Stimulated activated memory B cell treated with anti-CD40 and anti-IgM and Interleukin-4, amounts not matched to agents 10 μg/mL and 1 μg/mL and 100 μg/mL, for 72 hours (primary cell): ENCODE data around the gene ZNF320.
A peak's percentile ranks its signal among the peaks of the same experiment; 100 is the strongest.
"Not testable (repeated sequence)": the region's sequence is repeated elsewhere in the genome, so short reads cannot be mapped to it uniquely, and the experiment has no call there.

ENCODE experiments used
- ATAC-seq: fragments of 150-1000 bp; cut with Tn5 transposase; 2 replicates; pipeline ENCODE4 v1.10.0; 2021
- H3K27ac Mint-ChIP-seq: one replicate; pipeline ENCODE4 v1.8.0; 2022; ENCODE audit warnings: mild to moderate bottlenecking, mixed read lengths
- H3K27me3 Mint-ChIP-seq: one replicate; pipeline ENCODE4 v1.8.0; 2022; ENCODE audit warnings: mixed read lengths
- H3K36me3 Mint-ChIP-seq: one replicate; pipeline ENCODE4 v1.8.0; 2022; ENCODE audit warnings: mixed read lengths
- H3K4me1 Mint-ChIP-seq: one replicate; pipeline ENCODE4 v1.8.0; 2022; ENCODE audit warnings: mixed read lengths
- H3K4me3 Mint-ChIP-seq: one replicate; pipeline ENCODE4 v1.8.0; 2022; ENCODE audit warnings: mild to moderate bottlenecking, moderate library complexity, mixed read lengths
- H3K9me3 Mint-ChIP-seq: one replicate; pipeline ENCODE4 v1.8.0; 2022; ENCODE audit warnings: mixed read lengths

ZNF320 gene

DNA sequence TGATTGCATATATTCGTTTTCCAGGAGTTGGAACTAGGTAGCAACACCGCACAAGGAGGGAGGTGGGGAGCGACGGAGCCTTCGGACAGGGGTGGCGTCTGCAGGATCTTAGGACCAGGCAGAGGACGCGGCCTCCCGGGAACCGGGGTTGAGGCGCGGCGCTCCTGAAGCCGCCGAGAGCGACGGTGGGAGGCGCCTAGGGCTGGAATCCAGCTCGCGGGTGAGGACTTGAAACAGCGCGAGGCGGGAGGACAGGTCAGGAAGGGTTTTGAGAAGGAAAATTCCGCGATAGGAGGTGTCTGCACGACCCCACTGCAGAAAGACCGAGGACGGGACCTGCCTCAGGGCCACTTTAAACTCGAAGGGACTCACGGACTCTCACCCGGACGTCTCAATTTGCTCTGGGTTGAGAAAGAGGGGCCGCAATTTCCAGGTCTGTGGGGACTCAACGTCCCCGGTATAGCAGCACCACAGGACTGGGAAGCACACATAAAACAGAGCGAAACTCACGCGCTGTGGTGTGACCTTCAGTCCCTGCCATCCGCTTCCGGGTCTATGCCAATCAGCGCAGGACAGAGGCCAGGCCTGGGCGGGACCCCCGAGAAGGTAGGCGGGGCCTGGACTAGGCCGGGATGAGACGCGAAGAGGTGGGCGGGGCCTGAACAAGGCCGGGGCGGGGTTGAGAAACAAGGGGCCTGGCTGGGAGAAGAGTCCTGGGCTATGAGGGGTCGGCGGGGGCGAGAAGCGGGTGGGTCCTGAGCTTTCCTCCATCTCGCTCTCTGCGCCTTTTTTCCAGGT, at the start of gene ZNF320:
Gene ZNF320, minus strand, starts transcription at position 498 of the 798 bp plus-strand sequence. CDS start 7,380 bp downstream, outside the sequence.
- peak; percentile 100 for ATAC-seq
- Mint-ChIP-seq H3K4me3 (peak within 1 kb of the TSS; percentile 95), H3K36me3 (peaks cover 30% of the 10 kb centered on the region), H3K27ac (peak within 1 kb of the TSS; percentile 93), H3K9me3 (peaks cover 3% of the 10 kb centered on the region), H3K4me1 (peaks cover 33% of the 10 kb centered on the region), H3K27me3 (no peaks in the 10 kb centered on the region)

DNA sequence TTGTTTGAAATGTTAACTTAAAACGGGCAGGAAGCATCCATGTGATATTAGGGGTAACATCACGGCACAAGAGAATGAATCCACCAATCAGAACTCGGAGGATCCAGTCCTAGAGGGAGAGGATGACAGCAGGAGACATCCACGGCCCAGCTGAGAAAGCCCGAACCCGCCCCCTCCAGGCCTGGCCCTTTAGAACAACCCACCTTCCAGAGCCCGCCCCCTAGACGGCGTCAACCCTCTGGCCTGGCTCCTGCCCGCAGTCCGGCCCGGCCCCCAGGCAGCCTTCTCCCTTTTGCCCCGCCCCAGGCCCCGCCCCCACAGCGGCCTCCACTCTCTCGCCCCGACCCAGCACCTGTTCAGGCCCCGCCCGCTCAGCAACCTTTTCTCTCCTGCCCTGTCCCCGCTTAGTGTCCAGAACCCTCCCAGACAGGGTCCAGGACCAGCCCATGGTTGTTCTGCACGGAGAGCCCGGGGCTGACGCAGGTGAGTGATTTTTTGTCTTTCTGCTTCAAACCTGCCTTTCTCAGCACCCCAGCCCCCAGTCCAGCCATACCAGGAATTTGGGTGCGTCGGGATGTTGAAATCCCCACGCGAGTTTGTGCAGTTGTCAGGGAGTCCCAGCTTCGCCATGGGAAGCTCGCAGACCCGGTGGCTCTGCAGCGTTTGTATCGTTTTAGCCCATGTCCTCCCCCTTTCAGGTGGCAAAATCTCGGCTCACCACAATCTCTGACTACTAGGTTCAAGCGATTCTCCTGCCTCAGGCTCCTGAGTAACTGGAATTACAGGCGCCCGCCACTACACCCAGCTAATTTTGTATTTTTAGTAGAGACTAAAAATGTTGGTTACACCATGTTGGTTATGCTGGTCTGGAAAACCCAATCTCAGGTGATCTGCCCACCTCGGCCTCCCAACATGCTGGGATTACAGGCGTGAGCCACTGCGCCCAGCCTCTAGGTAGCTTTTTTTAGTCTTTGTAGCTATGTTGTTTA, 49.2 kb upstream of the ZNF320 start:
- Mint-ChIP-seq H3K4me3 (no peak overlapping the region), H3K27me3 (no peaks in the 10 kb centered on the region), H3K27ac (no peak overlapping the region), H3K9me3 (peaks cover 16% of the 10 kb centered on the region), H3K4me1 (peaks cover 5% of the 10 kb centered on the region), H3K36me3 (peaks cover 24% of the 10 kb centered on the region)
- no peak for ATAC-seq

DNA sequence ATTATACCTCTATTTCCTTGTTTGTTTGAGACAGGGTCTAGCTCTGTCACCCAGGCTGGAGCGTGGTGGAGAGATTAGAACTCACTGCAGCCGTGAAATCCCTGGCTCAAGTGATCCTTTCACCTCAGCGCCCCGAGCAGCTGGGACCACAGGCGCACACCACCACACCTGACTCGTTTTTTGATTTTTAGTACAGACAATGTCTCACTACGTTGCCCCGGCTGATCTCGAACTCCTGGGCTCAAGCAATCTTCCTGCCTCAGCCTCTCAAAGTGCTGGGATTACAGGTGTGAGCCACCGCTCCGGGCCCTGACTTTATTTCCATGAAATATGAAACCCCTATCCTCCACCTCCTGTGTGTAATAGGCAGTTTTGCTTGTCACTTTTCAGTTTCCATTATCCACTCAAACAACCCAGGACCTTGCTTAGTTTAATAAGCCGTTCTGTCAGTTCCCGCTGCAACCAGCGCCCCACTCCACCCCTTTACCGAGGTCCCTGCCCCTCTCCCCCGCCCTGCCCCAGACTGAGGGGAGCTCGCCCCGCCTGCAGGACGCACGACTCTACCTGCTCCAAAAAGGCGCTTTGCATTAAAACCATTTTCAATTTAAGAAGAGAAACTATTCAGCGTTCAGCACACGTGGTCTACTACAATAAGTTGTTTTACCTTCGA, 48.4 kb upstream of the ZNF320 start:
- Mint-ChIP-seq H3K9me3 (peaks cover 14% of the 10 kb centered on the region), H3K27ac (no peak overlapping the region), H3K4me3 (no peak overlapping the region), H3K36me3 (peaks cover 16% of the 10 kb centered on the region), H3K4me1 (peaks cover 13% of the 10 kb centered on the region), H3K27me3 (no peaks in the 10 kb centered on the region)
- no peak for ATAC-seq

DNA sequence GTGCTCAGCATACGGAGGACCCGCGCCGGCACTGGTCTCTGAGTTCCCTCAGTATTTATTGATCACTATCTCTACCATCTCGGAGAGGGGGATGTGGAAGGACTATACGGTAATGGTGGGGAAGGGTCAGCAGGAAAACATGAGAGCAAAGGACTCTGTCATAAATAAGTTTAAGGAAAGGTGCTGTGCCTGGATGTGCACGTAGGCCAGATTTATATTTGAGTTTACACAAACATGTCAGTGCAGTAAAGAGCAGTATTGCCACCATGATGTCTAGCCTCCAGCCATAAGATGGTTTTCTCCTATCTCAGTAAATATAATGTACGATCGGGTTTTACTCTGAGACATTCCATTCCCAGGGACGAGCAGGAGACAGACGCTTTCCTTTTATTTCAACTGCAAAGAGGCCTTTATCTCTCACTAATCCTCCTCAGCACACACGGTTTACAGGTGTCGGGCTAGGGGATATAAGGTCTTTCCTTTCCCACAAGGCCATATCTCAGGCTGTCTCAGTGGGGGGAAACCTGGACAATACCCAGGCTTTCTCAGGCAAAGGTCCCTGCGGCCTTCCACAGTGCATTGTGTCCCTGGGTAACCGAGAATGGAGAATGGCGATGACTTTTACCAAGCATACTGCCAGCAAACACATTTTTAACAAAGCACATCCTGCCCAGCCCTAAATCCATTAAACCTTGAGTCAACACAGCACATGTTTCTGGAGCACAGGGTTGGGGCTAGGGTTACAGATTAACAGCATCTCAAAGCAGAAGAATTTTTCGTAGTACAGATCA, 47.5 kb upstream of the ZNF320 start:
- H3K4me1 Mint-ChIP-seq: peaks cover 14% of the 10 kb centered on the region
- not testable (repeated sequence) for H3K9me3 Mint-ChIP-seq, H3K27ac Mint-ChIP-seq, H3K27me3 Mint-ChIP-seq, H3K4me3 Mint-ChIP-seq, ATAC-seq, H3K36me3 Mint-ChIP-seq

DNA sequence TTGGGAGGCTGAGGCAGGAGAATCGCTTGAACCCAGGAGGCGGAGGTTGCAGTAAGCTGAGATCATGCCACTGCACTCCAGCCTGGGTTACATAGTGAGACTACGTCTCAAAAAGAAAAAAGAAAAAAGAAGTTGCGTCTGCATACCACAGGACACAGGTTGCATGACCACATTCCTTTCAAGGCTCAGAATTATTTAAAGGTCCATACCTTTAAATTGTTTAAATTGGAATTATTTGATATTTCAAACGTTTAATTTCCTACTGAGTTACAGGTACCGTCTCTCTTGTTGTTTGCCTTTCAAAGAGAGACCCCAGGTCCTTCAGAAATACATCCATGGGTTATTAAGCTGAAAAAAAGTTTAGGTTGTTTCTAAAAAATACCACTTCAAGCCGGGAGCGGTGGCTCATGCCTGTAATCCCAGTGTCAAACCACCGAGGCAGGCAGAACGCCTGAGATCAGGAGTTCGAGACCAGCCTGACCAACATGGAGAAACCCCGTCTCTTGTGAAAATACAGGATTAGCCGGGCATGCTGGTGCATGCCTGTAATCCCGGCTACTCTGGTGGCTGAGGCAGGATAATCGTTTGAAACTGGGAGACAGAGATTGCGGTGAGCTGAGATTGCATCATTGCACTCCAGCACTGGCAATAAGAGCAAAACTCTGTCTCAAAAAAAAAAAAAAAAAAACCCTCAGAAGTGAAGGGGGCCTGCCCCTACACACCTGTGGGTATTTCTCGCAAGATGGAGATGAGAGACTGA, 46.6 kb upstream of the ZNF320 start:
- Mint-ChIP-seq H3K27me3 (no peaks in the 10 kb centered on the region), H3K4me1 (peaks cover 14% of the 10 kb centered on the region), H3K9me3 (no peaks in the 10 kb centered on the region), H3K36me3 (no peaks in the 10 kb centered on the region), H3K4me3 (no peak overlapping the region), H3K27ac (no peak overlapping the region)
- ATAC-seq: no peak

DNA sequence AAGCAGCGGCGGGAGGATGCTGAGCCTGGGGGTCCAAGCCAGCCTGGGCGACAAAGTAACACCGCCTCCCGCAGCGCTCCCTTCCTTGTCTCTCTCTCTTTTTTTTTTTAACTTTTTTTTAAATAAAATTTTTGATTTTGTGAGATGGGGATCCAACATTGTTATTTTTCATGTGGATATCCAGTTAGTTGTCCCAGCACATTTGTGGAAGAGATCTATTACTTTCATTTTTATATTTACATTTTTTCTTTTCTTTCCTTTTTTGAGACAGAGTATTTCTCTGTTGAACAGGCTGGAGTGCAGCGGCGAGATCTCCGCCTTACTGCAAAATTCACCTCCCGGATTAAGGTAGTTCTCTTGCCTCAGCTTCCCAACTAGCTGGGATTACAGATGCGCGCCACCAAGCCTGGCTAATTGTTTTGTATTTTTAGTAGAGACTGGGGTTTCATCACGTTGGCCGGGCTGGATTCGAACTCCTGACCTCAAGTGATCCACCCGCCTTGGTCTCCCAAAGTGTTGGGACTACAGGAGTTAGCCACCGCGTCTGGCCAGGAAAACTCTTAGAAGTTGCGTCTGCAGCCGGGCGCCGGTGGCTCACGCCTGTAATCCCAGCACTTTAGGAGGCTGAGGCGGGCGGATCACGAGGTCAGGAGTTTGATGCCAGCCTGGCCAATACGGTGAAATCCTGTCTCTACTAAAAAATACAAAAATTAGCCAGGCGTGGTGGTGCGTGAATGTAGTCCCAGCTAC, 45.9 kb upstream of the ZNF320 start:
- ATAC-seq: no peak

DNA sequence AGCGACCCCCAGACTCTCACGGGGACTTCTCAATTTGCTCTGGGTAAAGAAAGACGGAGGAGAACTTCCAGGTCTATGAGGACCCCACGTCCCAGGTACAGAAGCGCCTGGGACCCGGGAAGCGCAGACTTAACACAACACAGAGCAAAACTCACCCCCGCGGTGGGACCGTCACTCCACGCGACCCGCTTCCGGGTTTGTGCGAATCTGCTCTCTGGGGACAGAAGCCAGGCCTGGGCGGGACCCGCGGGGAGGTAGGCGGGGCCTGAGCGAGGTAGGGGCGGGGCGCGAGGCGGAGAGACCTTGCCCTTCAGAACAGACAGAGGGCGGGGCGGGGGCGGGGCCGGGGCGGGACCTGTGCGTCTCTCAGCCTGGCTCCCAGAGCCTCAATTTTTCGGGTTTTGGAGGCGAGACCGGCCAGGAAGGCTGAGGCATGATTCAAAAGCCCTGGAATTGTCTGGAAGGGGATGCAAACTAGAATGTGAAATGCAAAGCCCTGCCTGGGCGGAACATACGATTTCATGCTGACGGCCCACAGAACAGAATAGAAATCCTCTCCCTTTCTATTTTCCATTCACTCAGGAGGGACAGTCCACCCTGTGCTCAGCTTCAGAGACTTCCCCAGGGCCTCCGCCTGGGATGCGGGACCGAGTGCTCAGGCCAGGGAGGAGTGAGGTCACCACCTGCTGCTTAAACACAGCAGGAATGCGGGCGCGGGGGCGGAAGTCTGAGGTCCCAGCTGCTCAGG, 45.1 kb upstream of the ZNF320 start:
- Mint-ChIP-seq H3K36me3 (peaks cover 7% of the 10 kb centered on the region), H3K9me3 (no peaks in the 10 kb centered on the region), H3K27me3 (no peaks in the 10 kb centered on the region), H3K4me3 (peak overlapping the region; percentile 91), H3K27ac (peak overlapping the region; percentile 87), H3K4me1 (peaks cover 21% of the 10 kb centered on the region)
- ATAC-seq: peak; percentile 99

More for the DNA sequence above, 45.9 kb upstream of the ZNF320 start:
- Mint-ChIP-seq H3K27me3 (no peaks in the 10 kb centered on the region), H3K4me3 (peak overlapping the region; percentile 91), H3K27ac (no peak overlapping the region), H3K36me3 (peaks cover 6% of the 10 kb centered on the region), H3K4me1 (peaks cover 20% of the 10 kb centered on the region), H3K9me3 (no peaks in the 10 kb centered on the region)

DNA sequence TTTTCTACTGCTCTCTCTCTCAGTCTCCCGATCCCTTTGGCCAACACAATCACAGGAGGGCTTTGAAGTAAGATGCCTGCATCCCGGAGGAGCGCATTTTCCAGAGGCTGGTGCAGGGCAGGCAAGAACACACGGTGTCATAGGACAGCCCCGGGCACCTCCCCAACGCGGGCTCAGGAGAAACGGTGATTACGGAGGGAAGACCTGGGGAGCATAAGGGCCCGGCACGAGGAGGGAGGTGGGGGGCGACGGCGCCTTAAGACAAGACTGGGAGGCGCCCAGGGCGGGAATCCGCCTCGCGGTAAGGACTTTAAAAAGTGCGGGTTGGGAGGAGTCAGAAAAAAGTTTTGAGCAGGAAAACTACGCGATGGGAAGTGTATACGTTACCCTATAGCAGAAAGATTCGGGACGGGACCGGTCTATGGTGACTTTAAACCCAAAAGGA, 44.5 kb upstream of the ZNF320 start:
- Mint-ChIP-seq H3K9me3 (no peaks in the 10 kb centered on the region), H3K27me3 (no peaks in the 10 kb centered on the region), H3K36me3 (peaks cover 11% of the 10 kb centered on the region), H3K4me1 (peaks cover 26% of the 10 kb centered on the region), H3K4me3 (peak overlapping the region; percentile 91), H3K27ac (peak overlapping the region; percentile 87)
- ATAC-seq: peak; percentile 57

DNA sequence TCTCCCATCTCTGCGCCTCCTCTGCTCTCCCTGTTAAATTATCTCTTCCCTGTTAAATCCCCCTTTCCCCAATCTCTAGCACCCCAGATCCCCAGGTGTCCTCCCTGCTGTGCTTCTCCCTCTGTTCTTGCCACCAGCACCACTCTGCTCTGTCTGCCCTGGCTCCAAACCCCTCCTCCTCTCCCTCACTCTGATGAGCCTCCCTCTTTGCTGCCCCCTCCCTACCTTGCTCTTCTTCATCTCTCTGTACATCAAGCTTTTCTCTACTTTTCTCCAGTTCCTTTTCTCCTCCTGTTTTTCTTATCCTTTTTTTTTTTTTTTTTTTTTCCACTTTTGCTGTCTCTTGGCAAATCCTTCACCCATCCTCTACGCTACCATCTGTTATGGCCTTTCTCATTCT, 44.1 kb upstream of the ZNF320 start:
- H3K9me3 Mint-ChIP-seq, ATAC-seq, H3K27me3 Mint-ChIP-seq: not testable (repeated sequence)
- Mint-ChIP-seq H3K4me1 (peaks cover 30% of the 10 kb centered on the region), H3K4me3 (peak overlapping the region; percentile 91), H3K27ac (peak overlapping the region; percentile 87), H3K36me3 (peaks cover 15% of the 10 kb centered on the region)

DNA sequence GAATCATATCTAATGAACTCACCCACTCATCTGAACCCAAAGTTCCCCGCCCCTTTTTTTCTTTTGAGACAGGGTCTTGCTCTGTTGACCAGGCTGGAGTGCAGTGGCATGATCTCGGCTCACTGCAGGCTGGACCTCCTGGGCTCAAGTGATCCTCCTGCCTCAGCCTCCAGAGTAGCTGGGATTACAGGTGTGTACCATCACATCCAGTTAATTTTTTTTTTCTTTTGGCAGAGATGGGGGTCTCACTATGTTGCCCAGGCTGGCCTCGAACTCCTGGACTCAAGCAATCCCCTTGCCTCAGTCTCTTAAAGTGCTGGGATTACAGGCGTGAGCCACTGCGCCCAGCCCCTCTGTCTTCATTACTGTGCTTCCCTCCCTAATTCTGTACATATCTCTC, 43.5 kb upstream of the ZNF320 start:
- Mint-ChIP-seq H3K4me1 (peaks cover 36% of the 10 kb centered on the region), H3K27ac (peak overlapping the region; percentile 87), H3K4me3 (peak overlapping the region; percentile 91), H3K36me3 (peaks cover 16% of the 10 kb centered on the region)
- not testable (repeated sequence) for H3K27me3 Mint-ChIP-seq, ATAC-seq, H3K9me3 Mint-ChIP-seq

DNA sequence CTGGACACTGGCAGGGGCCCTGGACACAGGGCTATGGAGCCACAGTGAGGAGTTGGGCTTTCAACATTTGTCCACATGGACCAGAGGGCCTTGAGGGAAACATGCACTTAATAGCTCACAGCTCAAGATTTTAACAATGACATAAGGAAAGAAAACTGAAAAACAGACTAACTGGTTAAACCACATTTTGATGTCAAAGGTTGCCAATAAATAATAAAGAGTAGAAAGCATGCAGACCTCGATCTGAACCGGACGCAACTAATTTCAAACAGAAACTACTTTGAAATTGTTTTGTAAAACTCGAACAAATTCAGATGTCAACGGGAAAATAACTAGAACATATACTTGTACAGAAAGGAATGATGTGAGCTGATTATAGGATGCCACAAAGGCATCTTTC, 41.3 kb upstream of the ZNF320 start:
- no peak overlapping the region for H3K4me3 Mint-ChIP-seq
- peaks cover 36% of the 10 kb centered on the region for H3K4me1 Mint-ChIP-seq
- peaks cover 16% of the 10 kb centered on the region for H3K36me3 Mint-ChIP-seq
- no peak overlapping the region for H3K27ac Mint-ChIP-seq
- ATAC-seq: no peak
- no peaks in the 10 kb centered on the region for H3K9me3 Mint-ChIP-seq
- no peaks in the 10 kb centered on the region for H3K27me3 Mint-ChIP-seq

DNA sequence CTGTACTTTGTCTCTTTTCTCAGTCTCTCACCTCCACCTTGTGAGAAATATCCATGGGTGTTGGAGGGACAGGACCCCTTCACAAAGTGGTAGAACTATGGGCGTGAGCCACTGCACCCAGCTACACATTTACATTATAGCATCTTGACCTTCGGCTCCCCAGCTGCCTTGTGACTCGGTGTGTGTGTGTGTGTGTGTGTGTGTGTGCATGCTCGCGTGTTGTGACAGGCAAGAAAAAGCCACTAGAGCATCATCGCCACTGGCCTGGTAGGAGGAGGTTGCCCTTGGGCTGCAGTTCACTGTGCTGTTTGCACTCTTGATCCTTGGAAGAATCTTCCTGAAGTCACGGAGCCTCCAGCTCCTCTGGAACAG, 39.5 kb upstream of the ZNF320 start:
- Mint-ChIP-seq H3K4me3 (no peak overlapping the region), H3K4me1 (peaks cover 34% of the 10 kb centered on the region), H3K27ac (peak overlapping the region; percentile 65), H3K9me3 (no peaks in the 10 kb centered on the region), H3K27me3 (no peaks in the 10 kb centered on the region), H3K36me3 (peaks cover 33% of the 10 kb centered on the region)
- no peak for ATAC-seq
